GM19438 (cell line): ENCODE data around the gene GNG8.

Experiments
- ATAC-seq: cut with Tn5 transposase; IDR thresholded peaks from one replicate; pipeline ENCODE4 v1.9.1; 2021; ENCODE audit warnings: low read depth; ENCODE audit not compliant: unreplicated experiment

The GNG8 gene

GRCh38 chr19:46621191-46622117 lies 14.5 kb downstream of the GNG8 start:
- ATAC-seq = no peak

GRCh38 chr19:46620716-46621115 lies 15.3 kb downstream of the GNG8 start:
- no peak for ATAC-seq

GRCh38 chr19:46620267-46620666 lies 15.7 kb downstream of the GNG8 start:
- no peak for ATAC-seq

DNA sequence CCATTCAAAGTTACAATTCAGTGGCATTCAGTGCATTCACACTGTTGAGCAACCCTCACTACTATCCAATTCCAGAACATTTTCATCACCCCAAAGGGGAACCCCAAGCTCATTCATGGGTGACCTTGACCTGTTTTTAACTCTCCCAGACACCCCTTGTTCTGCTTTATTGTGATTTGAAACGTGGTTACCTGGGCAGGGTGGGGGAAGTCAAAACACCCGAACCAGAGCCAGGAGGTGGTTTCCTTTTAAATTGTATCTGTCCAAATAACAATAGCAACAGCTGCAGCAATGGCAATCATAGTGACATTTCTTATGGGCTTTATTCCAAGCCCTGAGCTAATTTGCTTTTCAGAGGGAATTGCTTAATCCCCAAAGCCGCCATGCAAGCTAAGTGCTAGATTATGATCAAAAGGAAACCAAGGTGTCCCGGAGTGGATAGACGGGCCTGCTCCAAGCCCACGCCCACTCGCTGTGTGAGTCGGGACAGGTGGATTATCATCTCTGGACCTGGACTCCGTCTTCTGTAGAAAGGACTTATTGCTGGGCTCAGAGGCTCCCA lies 17.3 kb downstream of the GNG8 start:
- ATAC-seq = no peak

DNA sequence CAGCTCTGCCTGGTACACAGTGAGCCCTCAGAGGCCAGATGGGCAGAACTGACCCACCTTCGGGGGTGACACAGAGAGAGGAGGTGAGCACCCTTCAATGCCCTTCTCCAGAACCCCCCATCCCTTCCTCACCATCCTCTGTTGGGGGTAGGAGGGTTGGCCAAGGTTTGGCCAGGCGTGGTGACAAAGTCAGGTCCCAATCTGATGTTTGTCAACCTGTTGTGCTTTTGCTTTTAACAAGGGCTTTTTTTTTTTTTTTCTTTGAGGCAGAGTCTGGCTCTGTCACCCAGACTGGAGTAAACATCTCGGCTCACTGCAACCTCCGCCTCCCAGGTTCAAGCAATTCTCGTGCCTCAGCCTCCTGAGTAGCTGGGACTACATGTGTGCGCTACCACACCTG lies 18.4 kb downstream of the GNG8 start:
- ATAC-seq = no peak

- no peak for ATAC-seq
These were observed 19.2 kb downstream of the GNG8 start for GRCh38 chr19:46616631-46617322.

- ATAC-seq = no peak
These were observed 20.0 kb downstream of the GNG8 start for GRCh38 chr19:46615966-46616365.

DNA sequence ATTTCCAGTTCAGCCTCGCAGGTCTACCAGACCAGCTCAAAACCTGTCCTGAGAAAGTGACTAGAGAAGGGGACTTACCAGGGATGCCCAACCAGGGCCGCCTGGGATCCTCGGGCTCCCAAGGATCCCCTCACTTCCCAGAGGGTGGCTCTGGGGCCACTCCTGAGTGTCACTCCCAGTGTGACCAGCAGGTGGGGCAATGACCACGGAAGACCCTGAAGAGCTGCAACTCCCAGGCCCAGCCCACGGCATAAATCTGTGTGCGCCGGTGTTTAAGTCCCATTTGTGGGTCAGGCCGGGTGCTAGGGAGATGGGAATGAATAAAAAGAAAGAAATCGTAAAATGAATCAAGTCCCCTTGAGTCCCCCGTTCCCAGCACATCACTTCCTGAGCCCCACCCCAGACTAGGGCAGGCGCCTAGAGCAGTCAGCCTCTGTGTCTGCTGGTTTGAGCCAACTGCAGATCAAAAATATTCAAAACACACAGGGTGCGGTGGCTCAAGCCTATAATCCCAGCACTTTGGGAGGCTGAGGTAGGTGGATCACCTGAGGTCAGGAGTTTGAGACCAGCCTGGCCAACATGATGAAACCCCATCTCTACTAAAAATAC lies 21.8 kb downstream of the GNG8 start:
- ATAC-seq = no peak

DNA sequence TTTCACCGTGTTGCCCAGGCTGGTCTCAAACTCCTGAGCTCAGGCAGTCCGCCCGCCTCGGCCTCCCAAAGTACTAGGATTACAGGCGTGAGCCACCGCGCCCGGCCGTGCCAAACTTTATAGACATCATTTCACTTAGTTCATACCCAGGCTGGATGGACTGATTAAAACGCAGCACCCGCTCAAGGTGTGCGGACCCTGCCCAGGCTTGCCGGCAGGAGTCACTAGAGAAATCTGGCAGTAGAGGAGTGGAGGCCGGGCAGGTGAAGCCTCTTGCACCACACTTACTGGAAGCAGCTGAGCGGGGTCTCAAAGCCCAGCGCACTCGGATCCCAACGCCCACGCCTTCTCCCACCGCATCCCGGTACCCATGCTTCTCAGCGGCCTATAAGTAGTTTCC lies 22.5 kb downstream of the GNG8 start:
- no peak for ATAC-seq

- ATAC-seq = no peak
These were observed 24.2 kb downstream of the GNG8 start for GRCh38 chr19:46611776-46612175.

DNA sequence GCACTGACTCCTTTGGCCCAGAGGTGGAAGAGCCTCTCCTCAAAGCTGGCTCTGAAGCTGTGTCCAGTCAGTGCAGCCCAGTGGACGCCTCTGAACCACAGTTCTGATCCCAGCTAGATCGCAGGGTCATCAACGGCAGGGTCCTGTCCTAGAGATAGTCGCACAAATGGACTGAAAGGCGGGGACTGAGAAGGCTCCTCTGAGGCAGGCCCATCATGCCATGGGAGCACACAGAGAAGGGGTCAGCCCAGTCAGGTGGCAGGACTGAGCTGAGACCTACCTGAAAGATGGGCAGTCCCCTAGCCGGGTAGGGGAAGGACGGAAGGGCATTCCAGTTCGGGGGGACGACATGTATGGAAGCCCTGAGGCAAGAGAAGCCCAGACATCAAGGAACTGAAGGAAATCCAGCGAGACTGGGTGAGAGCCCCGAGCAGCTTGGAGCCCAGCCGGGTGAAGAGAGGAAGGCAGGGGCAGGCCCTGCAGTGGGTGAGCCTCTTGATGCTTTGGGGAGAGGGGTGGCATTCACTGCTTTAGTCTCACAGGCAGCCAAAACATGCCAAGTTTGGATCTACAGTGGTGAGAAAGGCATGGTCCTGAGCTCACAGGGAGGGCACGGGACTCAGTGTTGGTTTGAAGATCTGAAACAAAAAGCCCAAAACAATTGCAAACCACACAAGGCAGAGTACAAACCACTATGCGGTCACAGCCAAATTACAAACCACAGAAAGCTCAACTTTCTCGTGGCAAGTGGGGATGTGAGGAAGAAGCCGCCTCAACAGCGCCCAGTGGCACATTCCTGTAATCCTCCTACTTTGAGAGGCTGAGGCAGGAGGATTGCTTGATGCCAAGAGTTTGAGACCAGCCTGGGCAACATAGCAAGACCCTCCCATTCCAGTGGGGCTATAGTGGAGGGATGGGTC lies 24.9 kb downstream of the GNG8 start:
- ATAC-seq = no peak

DNA sequence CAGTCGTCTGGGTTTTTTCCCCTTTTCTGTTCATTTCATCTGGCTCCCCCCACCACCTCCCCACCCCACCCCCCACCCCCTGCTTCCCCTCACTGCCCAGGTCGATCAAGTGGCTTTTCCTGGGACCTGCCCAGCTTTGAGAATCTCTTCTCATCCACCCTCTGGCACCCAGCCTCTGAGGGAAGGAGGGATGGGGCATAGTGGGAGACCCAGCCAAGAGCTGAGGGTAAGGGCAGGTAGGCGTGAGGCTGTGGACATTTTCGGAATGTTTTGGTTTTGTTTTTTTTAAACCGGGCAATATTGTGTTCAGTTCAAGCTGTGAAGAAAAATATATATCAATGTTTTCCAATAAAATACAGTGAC lies 25.6 kb downstream of the GNG8 start:
- no peak for ATAC-seq

DNA sequence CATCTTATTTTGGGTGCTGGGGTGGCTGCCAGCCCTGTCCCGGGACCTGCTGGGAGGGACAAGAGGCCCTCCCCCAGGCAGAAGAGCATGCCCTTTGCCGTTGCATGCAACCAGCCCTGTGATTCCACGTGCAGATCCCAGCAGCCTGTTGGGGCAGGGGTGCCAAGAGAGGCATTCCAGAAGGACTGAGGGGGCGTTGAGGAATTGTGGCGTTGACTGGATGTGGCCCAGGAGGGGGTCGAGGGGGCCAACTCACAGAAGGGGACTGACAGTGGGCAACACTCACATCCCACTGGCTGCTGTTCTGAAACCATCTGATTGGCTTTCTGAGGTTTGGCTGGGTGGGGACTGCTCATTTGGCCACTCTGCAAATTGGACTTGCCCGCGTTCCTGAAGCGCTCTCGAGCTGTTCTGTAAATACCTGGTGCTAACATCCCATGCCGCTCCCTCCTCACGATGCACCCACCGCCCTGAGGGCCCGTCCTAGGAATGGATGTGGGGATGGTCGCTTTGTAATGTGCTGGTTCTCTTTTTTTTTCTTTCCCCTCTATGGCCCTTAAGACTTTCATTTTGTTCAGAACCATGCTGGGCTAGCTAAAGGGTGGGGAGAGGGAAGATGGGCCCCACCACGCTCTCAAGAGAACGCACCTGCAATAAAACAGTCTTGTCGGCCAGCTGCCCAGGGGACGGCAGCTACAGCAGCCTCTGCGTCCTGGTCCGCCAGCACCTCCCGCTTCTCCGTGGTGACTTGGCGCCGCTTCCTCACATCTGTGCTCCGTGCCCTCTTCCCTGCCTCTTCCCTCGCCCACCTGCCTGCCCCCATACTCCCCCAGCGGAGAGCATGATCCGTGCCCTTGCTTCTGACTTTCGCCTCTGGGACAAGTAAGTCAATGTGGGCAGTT lies 26.2 kb downstream of the GNG8 start:
- ATAC-seq = no peak

GRCh38 chr19:46608581-46609345 lies 27.2 kb downstream of the GNG8 start:
- ATAC-seq = no peak

DNA sequence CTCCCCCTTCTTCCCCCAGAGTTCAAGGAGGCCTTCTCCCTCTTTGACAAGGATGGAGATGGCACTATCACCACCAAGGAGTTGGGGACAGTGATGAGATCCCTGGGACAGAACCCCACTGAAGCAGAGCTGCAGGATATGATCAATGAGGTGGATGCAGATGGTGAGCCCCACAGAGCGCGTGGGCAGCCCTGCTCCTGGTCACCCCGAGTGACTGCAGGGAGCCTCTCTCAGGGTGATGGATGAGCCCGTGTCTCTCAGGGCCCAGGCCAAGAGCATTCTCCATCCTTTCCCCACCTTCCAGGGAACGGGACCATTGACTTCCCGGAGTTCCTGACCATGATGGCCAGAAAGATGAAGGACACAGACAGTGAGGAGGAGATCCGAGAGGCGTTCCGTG lies 27.8 kb downstream of the GNG8 start:
- ATAC-seq = no peak

GRCh38 chr19:46607448-46607841 lies 28.6 kb downstream of the GNG8 start:
- ATAC-seq = no peak

DNA sequence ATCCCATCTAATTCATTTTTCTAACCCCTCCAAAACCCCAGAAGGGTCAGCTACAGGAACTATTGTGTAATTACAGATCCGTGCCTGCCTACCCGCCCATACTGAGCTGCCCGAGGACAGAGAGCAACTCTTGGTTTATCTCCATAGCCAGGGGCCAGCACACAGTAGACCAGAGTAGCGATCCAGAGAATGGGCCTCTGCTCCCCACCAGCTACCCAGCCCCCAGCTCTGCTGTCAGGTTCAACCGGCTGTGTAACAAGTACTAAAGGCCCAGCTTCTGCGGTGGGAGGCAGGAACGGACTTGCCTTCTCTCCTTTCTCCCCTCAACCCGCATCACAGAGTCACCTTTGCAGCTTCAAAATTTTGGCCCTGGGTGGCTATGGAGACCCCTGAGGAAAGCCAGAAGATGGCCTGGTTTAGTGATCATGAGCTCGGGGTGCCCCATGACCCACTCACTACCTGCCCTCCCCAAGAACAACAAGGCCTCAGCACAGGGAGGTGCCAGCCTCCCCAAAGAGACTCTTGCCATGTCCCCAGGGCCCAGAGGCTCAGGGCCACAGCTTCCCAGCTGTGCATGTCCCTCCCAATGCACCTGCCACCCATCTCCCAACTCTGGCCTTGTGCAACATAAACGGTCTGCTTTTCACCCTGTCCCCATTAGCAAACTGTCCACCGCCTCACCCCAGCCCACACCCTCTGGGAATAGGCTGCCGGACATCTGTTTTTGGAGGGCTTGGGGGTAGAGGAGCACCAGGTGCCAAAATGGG lies 29.1 kb downstream of the GNG8 start:
- ATAC-seq = no peak

DNA sequence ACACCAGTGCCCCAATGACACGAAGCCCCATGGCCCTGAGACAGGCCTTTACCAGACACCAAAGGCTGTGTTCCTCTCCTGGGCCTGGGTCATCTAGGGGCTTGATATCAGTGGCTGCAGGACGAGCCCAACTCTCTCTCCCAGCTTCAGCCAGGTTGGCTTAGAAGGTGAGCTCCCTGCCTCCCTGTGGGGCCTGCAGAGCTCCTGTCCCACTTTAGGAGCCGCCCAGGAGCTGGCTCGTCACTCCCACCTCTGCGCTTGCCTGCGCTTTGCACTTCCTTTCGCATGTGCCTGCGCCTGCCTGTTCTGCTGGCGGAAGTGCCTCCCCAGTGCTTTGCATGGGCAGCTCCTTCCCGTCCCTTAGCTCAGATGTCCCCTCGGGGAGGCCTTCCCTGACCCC lies 30.0 kb downstream of the GNG8 start:
- ATAC-seq = no peak
